Esophagus mucosa (tissue), 1 donor: ENCODE results near the gene MDN1. TPM values are rescaled to one million over a fixed set of nuclear protein-coding genes. Genes with fewer than 3 reads are reported as not detected.
"Not testable (repeated sequence)": the region's sequence is repeated elsewhere in the genome, so short reads cannot be mapped to it uniquely, and the experiment has no call there.

Source experiments
- ATAC-seq: fragments of 200-7000 bp; cut with Tn5 transposase; one replicate; pipeline ENCODE4 v1.9.1; 2020
- total RNA-seq: library from RNA; stranded (reverse); gene quantifications from one replicate; pipeline ENCODE4 v1.2.4, GENCODE V29; 2023
- donor health status: DM: yes; HTN: yes; CAD: no.

Gene MDN1
- total RNA-seq, 1 donor from 2014 or later, result 21.6 TPM

DNA sequence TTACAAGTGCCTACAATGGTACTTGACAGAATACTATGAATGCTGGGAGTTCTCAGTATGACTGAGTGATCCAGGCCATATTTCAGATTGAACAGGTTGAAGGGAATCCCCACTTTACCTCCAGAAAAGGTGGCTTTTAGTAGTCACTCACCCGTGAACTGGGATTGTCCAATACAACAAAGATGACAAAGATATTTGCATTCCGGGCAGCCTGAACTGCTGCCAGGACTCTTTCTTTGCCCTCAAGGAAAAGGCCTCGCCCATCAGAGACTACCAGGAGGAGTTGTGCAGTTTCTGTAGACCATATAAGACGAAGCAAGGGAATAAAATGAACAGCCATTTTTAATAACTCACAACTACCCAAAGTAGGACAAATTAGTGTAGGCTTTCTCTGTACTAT lies 174.7 kb downstream of the MDN1 start:
- ATAC-seq, result peak; percentile 58

DNA sequence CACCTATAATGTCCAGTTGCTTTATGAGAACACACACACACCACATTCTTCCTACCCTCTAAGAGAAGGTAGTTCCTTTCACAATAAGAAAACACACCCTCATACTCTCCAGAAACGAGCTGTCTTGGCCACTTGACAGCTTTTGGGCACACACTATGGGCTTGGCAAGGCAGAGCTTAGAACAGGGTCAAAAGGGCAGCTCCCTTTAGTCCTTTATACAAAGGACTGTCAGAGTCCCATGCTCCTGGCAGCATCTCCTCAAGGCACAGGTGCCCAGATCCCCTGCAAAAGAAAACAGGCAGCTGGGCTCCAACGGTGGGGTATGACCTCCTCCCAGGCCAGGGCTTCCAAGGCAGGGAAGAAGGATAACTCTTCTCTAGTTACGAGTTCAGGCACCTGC lies 176.2 kb downstream of the MDN1 start:
- no peak for ATAC-seq

DNA sequence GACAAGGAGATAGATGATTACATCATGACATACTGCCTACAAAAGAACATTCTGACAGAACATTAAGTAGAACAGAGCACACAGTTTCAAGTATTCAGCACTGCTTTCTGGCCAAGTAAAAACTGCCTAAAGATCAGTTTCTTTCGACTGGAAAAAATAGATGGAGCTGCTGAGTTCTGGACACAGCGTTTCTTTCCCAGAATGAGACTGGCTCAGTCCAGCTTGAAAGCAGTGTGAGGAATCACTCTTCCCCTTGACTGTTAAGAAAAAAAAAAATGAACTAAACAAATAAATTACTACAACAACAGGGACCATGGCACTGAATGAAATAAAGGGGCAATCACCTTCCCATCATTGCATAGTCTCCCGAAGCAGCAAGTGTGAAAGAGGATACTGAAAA lies 176.6 kb downstream of the MDN1 start:
- no peak for ATAC-seq

- ATAC-seq, result not testable (repeated sequence)
Measured at GRCh38 chr6:89641581-89641980, 178.0 kb downstream of the MDN1 start.

DNA sequence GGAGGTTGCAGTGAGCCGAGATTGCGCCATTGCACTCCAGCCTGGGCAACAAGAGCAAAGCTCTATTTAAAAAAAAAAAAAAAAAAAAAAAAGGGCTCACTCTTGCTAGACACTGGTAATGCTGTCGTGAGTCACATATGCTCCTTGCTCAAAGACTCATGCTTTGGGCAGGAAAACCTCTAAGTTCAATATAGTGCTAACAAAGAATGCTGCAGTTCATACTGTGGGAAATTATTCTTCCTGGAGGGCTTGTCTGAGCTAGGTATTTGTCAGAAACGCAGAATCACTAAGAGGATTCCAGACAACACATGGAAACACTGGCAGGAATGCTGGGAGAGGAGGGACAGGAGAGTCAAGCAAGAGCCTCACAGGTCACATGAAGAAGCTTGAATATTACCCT lies 178.8 kb downstream of the MDN1 start:
- no peak for ATAC-seq

DNA sequence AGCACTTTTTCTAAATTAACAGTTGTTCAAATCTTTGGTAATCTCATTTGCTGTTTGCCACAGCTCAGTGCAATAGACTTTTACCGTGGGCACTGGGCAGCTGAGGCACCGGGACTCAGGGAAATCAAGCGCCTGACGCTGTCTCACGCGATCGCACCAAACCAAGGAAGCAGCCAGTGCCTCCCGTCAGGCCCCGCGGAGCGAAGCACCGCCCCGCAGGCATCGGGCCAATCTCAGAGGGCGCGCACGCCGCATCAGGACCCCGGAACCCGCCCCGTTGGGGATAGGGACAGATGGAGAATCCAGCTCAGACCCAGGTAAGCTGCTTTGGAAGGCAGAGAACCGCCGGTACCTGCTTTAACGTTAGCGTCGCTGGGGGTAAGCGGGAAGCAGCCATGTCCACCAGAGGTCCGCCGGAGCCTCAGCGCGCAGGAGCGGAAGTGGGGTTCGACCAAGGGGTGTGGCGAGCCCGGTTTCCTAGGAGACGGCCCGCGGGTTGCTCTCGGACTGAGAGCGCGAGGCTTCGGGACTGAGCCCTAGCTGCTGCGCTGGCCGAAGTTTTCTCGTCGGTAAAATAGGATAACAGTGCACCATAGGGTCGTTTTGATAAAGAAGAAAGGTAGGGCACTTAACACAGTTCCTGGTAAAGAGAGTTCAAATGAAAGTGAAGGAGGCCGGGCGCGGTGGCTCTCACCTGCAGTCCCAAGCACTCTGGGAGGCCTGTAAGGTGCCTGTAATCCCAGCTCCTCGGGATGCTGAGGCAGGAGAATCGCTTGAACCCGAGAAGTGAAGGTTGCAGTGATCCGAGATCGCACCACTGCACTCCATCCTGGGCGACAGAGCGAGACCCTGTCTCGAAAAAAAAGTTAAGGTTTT lies 181.0 kb downstream of the MDN1 start, which contains the start of gene LYRM2:
Gene LYRM2, minus strand, starts transcription at position 428 of the 876 bp plus-strand sequence. Its CDS starts 31 bp downstream, at position 397.
- ATAC-seq, result peak; percentile 99

- no peak for ATAC-seq
Measured at GRCh38 chr6:89637960-89638319, 181.7 kb downstream of the MDN1 start.

DNA sequence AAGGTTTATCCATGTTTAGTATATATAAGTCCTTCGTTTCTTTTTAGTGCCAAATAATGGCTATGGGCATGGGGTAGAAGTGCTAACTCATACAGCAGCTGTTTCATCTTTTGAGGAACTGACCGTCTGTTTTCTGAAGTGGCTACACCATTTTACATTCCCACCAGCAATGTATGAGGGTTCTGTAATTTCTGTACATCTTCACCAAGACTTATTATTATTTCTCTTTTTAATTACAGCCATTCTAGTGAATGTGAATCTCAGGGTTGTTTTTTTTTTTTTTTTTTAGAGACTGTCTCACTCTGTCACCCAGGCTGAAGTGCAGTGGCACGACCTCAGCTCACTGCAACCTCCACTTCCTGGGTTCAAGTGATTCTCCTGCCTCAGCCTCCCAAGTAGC lies 183.2 kb downstream of the MDN1 start:
- not testable (repeated sequence) for ATAC-seq

GRCh38 chr6:89630488-89630887 lies 189.1 kb downstream of the MDN1 start:
- ATAC-seq, result no peak

DNA sequence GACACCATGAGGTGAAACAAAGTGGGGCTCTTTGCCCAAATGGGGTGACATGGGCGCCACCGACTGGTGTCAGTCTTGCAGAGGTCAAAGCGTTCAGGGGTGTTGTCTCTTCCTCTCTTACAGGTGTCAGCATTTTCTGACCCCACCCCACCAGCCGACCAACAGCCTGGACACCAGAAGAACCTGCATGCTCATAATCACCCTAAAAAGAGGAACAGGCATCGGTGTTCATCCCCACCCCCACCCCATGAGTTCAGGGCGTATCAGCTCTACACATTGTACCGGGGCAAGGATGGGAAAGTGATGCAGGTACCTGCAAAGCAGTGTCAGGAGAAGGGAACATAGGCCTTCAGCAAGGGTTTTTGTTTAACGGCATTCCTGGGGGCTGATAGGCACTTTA lies 195.8 kb downstream of the MDN1 start:
- no peak for ATAC-seq

DNA sequence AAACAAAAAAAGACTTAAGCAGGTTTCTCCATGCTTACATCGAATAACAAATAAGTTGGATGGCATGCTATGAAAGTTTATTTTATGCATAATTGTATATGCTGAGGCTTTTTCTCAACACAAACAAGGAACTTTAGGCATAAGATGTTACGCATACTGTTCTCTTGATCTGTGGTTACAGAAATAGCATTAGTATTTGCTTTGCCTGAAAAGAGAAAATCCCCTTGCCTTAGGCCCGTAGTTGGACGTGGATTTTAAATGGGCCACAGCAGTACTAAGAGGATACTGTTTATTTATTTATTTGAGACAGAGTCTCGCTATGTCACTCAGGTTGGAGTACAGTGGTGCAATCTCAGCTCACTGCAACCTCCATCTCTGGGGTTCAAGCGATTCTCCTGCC lies 200.0 kb downstream of the MDN1 start:
- ATAC-seq, result no peak

DNA sequence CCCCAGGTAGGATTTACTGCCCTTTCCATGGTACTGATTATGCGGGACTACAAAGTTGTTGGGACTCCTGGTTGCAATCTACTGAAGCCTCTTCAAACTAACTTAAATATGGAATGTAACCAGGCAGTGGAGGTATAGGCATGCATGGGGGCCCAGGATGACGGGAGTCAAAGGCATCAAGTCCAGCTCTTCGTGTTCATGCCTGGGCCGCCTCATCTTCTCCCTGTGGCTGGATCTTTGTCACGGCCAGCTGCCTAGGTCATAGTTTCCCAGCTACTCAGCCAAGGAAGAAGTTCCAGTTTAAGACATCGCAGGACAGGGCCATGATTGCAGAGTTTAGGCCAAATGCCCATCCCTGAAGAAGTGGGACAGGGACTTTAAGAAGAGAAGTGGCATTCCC lies 201.6 kb downstream of the MDN1 start:
- no peak for ATAC-seq

- ATAC-seq, result no peak
Measured at GRCh38 chr6:89616531-89616930, 203.1 kb downstream of the MDN1 start.

- ATAC-seq, result no peak
Measured at GRCh38 chr6:89615882-89616281, 203.7 kb downstream of the MDN1 start.

DNA sequence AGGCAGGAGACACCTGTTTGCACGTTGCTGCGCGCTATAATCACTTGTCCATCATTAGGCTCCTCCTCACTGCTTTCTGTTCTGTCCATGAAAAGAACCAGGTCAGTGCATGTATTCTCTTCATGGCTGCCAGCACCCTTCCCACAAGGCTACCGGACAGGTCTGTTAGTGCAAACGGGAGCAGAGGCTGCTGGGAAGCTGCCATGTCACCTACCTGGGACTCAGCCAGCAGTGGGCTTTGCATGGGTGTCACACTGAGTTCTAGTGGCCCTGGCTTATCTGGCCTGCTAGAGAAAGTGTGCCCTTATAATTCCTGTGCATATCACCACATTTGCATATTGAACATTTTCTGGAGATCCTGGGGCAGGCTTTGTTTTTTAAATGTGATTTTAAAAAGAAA lies 205.8 kb downstream of the MDN1 start:
- ATAC-seq, result no peak

GRCh38 chr6:89612121-89612520 lies 207.5 kb downstream of the MDN1 start:
- ATAC-seq, result no peak

- no peak for ATAC-seq
Measured at GRCh38 chr6:89611666-89612065, 207.9 kb downstream of the MDN1 start.

- ATAC-seq, result peak; percentile 66
Measured at GRCh38 chr6:89610149-89610642, 209.4 kb downstream of the MDN1 start.

DNA sequence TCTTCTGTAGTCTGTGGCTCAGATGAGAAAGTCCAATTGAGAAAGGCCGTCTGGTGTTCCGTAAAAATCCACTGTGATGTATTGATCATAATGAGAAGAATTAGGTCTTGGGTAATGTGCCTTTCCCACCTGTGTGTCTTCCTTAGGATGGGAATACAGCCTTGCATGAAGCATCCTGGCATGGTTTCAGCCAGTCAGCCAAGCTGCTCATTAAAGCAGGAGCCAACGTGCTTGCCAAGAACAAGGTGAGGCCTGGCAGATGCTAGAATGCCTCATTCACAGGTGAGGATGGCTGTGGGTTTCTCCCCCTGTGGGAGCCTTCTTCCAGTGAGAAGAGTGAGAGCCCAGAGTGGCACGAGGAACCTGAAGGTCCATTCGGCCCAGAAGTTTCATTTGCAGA lies 213.7 kb downstream of the MDN1 start:
- no peak for ATAC-seq

DNA sequence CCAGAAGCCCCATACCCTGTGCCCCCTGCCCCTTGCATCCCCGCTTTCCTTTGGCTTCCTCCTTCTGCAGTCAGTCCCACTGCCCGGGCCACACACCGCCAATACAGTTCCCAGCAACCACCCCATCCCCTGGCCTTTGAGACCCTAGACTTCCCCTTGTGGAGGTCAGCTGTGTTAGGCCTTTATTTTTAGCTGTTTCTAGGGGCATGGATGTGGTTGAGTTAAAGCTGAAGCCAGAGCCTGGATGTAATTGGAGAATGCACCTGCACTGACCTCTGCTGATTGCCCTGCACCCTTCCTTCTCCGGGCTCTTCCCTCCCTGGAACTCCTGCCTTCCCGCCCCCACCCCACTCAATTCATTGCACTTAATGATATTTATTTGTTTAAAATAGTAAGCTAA lies 214.9 kb downstream of the MDN1 start:
- ATAC-seq, result no peak

GRCh38 chr6:89602166-89602565 lies 217.4 kb downstream of the MDN1 start:
- no peak for ATAC-seq

DNA sequence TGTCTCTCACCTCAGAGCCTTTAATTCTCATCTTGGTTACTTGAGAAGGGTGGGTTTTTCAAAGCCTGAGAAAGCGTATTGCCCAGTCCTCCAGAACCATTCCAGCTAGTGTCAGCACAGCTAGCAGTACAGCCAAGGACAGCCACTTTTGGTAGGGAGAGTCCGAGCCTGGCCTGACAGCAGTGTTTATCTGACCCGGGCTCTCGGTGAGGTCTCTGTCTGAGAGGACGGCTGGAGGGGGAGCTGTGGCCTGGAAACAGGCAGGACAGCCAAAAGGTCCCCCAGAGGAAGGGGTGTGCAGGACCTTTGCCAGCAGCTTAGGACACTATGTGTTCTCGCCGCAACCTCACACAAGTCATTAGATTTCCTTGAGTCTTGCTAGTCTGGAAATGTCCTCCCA lies 219.9 kb downstream of the MDN1 start:
- no peak for ATAC-seq

DNA sequence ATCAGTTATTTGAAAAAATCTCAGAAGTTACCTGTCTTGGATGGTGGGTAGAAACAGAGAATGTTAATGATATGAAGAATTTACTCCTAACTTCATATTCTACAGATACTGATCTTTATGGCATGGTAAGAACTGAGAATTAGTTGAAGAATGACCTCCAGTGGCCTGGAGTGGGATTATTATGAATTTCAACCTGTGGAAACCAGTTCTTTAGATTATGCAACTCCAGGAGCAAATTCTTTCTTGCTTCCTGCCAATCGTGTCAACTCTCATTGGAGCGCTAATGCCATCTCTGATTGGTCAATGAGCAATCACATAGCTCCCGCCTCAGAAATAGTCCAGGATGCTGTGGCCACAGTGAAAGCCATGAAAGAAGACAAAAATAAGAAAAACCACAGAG lies 221.6 kb downstream of the MDN1 start:
- ATAC-seq, result peak; percentile 89

GRCh38 chr6:89597372-89597771 lies 222.2 kb downstream of the MDN1 start:
- ATAC-seq, result no peak

- no peak for ATAC-seq
Measured at GRCh38 chr6:89596484-89596883, 223.1 kb downstream of the MDN1 start.
